ENCODE measurements around the gene GATC.

GRCh38 chr12:120432772-120433525, 13.3 kb upstream of the GATC start:
- no peak for TF ChIP-seq CTCF (IDR thresholded peaks at IDR 0.05)
- TF ChIP-seq EZH2 (IDR thresholded peaks at IDR 0.05; ENCODE audit: borderline replicate concordance, insufficient read depth, low read depth, low read length, poor library complexity, severe bottlenecking), result no peak
